Activated CD8-positive, alpha-beta memory T cell treated with anti-CD3 and anti-CD28 coated beads for 4 hours (primary cell): ENCODE measurements around the gene TRAPPC10.
"Not testable (repeated sequence)": the region's sequence is repeated elsewhere in the genome, so short reads cannot be mapped to it uniquely, and the experiment has no call there.

Source experiments
- DNase-seq, 2 donors: peaks; one replicate each; pipeline ENCODE4 v3.0.0-alpha.2; 2020; ENCODE audit warnings: low read depth in 2 of 2

TRAPPC10 gene

GRCh38 chr21:44145616-44146015 lies 133.5 kb downstream of the TRAPPC10 start:
- not testable (repeated sequence) for DNase-seq

GRCh38 chr21:44147108-44147507 lies 135.0 kb downstream of the TRAPPC10 start:
- DNase-seq = not testable (repeated sequence)

GRCh38 chr21:44150255-44150654 lies 138.1 kb downstream of the TRAPPC10 start:
- DNase-seq = not testable (repeated sequence)

GRCh38 chr21:44153214-44153888 lies 141.2 kb downstream of the TRAPPC10 start:
- not testable (repeated sequence) for DNase-seq

GRCh38 chr21:44153889-44154228 lies 141.8 kb downstream of the TRAPPC10 start:
- peak in 1 of 2 donors; percentile 3 for DNase-seq

GRCh38 chr21:44154816-44155230 lies 142.7 kb downstream of the TRAPPC10 start:
- DNase-seq = not testable (repeated sequence)

- not testable (repeated sequence) for DNase-seq
These were observed 143.3 kb downstream of the TRAPPC10 start for GRCh38 chr21:44155231-44155993.

- DNase-seq = not testable (repeated sequence)
These were observed 143.9 kb downstream of the TRAPPC10 start for GRCh38 chr21:44155994-44156380.
